GM23338 (cell line): Measurements from ENCODE around the gene TMEM145. TPM values are rescaled to one million over a fixed set of nuclear protein-coding genes. Genes with fewer than 3 reads are reported as not detected.

Experiments used
- ATAC-seq: fragments of 200-7000 bp; cut with Tn5 transposase; 3 replicates; pipeline ENCODE4 v1.9.1; 2020
- DNase-seq: peaks from one replicate; pipeline ENCODE4 v3.0.0-alpha.2; 2015; ENCODE audit warnings: low spot score
- H2AFZ ChIP-seq: fragments of 200-600 bp; sonication (generic); 2 replicates; pipeline ENCODE4 v1.8.0; 2016; ENCODE audit warnings: antibody characterized with exemption, mild to moderate bottlenecking, moderate library complexity
- H3F3A ChIP-seq: fragments of 200-600 bp; sonication (generic); replicated peaks from 2 replicates; pipeline ENCODE4 v1.8.0; 2017; ENCODE audit warnings: antibody characterized with exemption, mixed run types, low read depth
- H3K27ac ChIP-seq: fragments of 200-600 bp; sonication (generic); 2 replicates; pipeline ENCODE4 v1.6.1; 2016; ENCODE audit warnings: low read depth
- H3K27me3 ChIP-seq: fragments of 200-600 bp; sonication (generic); 2 replicates; pipeline ENCODE4 v1.8.0; 2016; ENCODE audit warnings: mild to moderate bottlenecking, mixed run types, moderate library complexity; ENCODE audit not compliant: insufficient read depth
- H3K36me3 ChIP-seq: fragments of 200-600 bp; sonication (generic); 2 replicates; pipeline ENCODE4 v1.8.0; 2016; ENCODE audit warnings: mild to moderate bottlenecking; ENCODE audit not compliant: insufficient read depth
- H3K4me1 ChIP-seq: fragments of 200-600 bp; sonication (generic); 2 replicates; pipeline ENCODE4 v1.8.0; 2016; ENCODE audit warnings: mild to moderate bottlenecking, moderate library complexity; ENCODE audit not compliant: insufficient read depth
- H3K4me2 ChIP-seq: fragments of 200-600 bp; sonication (generic); 2 replicates; pipeline ENCODE4 v1.7.1; 2017; ENCODE audit warnings: mixed run types
- H3K4me3 ChIP-seq: fragments of 200-600 bp; sonication (generic); 2 replicates; pipeline ENCODE4 v1.6.1; 2016; ENCODE audit warnings: mixed run types
- H3K79me2 ChIP-seq: fragments of 200-600 bp; sonication (generic); replicated peaks from 2 replicates; pipeline ENCODE4 v1.8.0; 2017; ENCODE audit warnings: mild to moderate bottlenecking; ENCODE audit not compliant: insufficient read depth
- H3K9me2 ChIP-seq: fragments of 200-600 bp; sonication (generic); 2 replicates; pipeline ENCODE4 v1.8.0; 2017; ENCODE audit not compliant: insufficient read depth
- H4K20me1 ChIP-seq: fragments of 200-600 bp; sonication (generic); replicated peaks from 2 replicates; pipeline ENCODE4 v1.8.0; 2017; ENCODE audit warnings: mild to moderate bottlenecking; ENCODE audit not compliant: insufficient read depth
- H3K27ac Mint-ChIP-seq: 2 replicates; pipeline ENCODE4 v1.8.0; 2020; ENCODE audit warnings: inconsistent platforms, mild to moderate bottlenecking, moderate library complexity, mixed read lengths
- H3K27me3 Mint-ChIP-seq: 3 replicates; pipeline ENCODE4 v1.8.0; 2022; ENCODE audit warnings: low read depth, mild to moderate bottlenecking, moderate library complexity, mixed read lengths, inconsistent platforms; ENCODE audit not compliant: insufficient read depth, poor library complexity
- H3K36me3 Mint-ChIP-seq: 3 replicates; pipeline ENCODE4 v1.8.0; 2021; ENCODE audit warnings: low read depth, mild to moderate bottlenecking, inconsistent platforms, moderate library complexity, mixed read lengths
- H3K4me1 Mint-ChIP-seq: 3 replicates; pipeline ENCODE4 v1.8.0; 2020; ENCODE audit warnings: mild to moderate bottlenecking, inconsistent platforms, mixed read lengths
- H3K4me3 Mint-ChIP-seq: 3 replicates; pipeline ENCODE4 v1.8.0; 2021; ENCODE audit warnings: moderate library complexity, mild to moderate bottlenecking, inconsistent platforms, mixed read lengths
- H3K9me3 Mint-ChIP-seq: 3 replicates; pipeline ENCODE4 v1.8.0; 2020; ENCODE audit warnings: moderate library complexity, mild to moderate bottlenecking, inconsistent platforms, mixed read lengths
- CTCF ChIP-seq, 2 experiments: fragments of 200-600 bp in 1 of 2; sonication (generic) in 1 of 2; conservative IDR thresholded peaks; 2 replicates each; pipeline versions ENCODE4 v1.5.1 to v1.6.1; 2016 to 2017; ENCODE audit warnings: antibody characterized with exemption in 2 of 2, low read depth in 2 of 2, mild to moderate bottlenecking in 2 of 2, moderate library complexity in 1 of 2
- ETS1 ChIP-seq: IDR thresholded peaks from 2 replicates; pipeline ENCODE4 v1.6.1; 2016; ENCODE audit warnings: antibody characterized with exemption
- EZH2phosphoT487 ChIP-seq: fragments of 200-600 bp; sonication (generic); IDR thresholded peaks from one replicate; pipeline ENCODE4 v1.8.1; 2018; ENCODE audit warnings: antibody characterized with exemption; ENCODE audit not compliant: unreplicated experiment
- NANOG ChIP-seq: IDR thresholded peaks from 2 replicates; pipeline ENCODE4 v1.6.1; 2016; ENCODE audit warnings: antibody characterized with exemption, borderline replicate concordance
- ZNF462 ChIP-seq: fragments of 250-450 bp; sonication (Bioruptor Pico); IDR thresholded peaks from 2 replicates; pipeline ENCODE4 v1.5.0; 2020; ENCODE audit warnings: mild to moderate bottlenecking, moderate library complexity
- polyA plus RNA-seq: library from polyadenylated mRNA; unstranded; fragments of >200 nt; fragmentation: Nextera tagmentation; extraction: Ambion mirVana; gene quantifications from 2 replicates; pipeline ENCODE4 v1.2.1, GENCODE V29; 2016
- total RNA-seq: library from RNA; depleted of rRNA; stranded (reverse); fragments of >200 nt; shearing (Covaris generic); gene quantifications from 2 replicates; pipeline ENCODE4 v1.2.3, GENCODE V29; 2014

The TMEM145 gene
- total and polyA plus RNA-seq, 2 experiments from 2014 or later = 1.9 to 5.4 TPM

- no peak for TF ChIP-seq ZNF462
Observed at GRCh38 chr19:42328106-42328505, 15.0 kb downstream of the TMEM145 start (continued).

- no peaks in the 10 kb centered on the region; the same call in 1 of the 2 replicates for H3F3A ChIP-seq
- TF ChIP-seq ETS1 = no peak
- TF ChIP-seq NANOG = no peak
- no peak for TF ChIP-seq EZH2phosphoT487
- no peak for TF ChIP-seq CTCF (conservative IDR thresholded peaks at IDR 0.05; ENCODE audit: low read depth in 2 of 2)
- Mint-ChIP-seq H3K36me3 (no peaks in the 10 kb centered on the region), H3K4me1 (peaks cover 31% of the 10 kb centered on the region), H3K9me3 (no peaks in the 10 kb centered on the region), H3K27ac (no peak overlapping the region), H3K4me3 (no peak overlapping the region), H3K27me3 (peaks cover 12% of the 10 kb centered on the region)
- H3K9me2 ChIP-seq = no peaks in the 10 kb centered on the region
- H3K79me2 ChIP-seq = peaks cover 26% of the 10 kb centered on the region
- 0 out of 2 replicates have a peak, but pooled peaks cover 3% of the 10 kb centered on the region for H3K27me3 ChIP-seq
- ATAC-seq = no peak
- H3K27ac ChIP-seq = no peak overlapping the region
- peaks cover 6% of the 10 kb centered on the region; the same call in 1 of the 2 replicates for H3K4me1 ChIP-seq
- H3K4me2 ChIP-seq = no peak overlapping the region
- DNase-seq = no peak
- no peak overlapping the region for H2AFZ ChIP-seq
- no peak overlapping the region for H3K4me3 ChIP-seq
- H3K36me3 ChIP-seq = no peaks in the 10 kb centered on the region
- H4K20me1 ChIP-seq = peaks cover 6% of the 10 kb centered on the region
Observed at GRCh38 chr19:42328854-42329253, 15.7 kb downstream of the TMEM145 start.
